ENCODE data around the gene MDM4.

Gene MDM4

GRCh38 chr1:204581759-204582158 is 65.6 kb downstream of the MDM4 start:
- no peak for FAIRE-seq

GRCh38 chr1:204583909-204584632 is 67.9 kb downstream of the MDM4 start:
- FAIRE-seq, result no peak

- FAIRE-seq, result no peak
Observed at GRCh38 chr1:204584699-204585372, 68.6 kb downstream of the MDM4 start.

- no peak for FAIRE-seq
Observed at GRCh38 chr1:204587621-204588020, 71.4 kb downstream of the MDM4 start.

- no peak for FAIRE-seq
Observed at GRCh38 chr1:204588826-204589225, 72.6 kb downstream of the MDM4 start.

- no peak for FAIRE-seq
Observed at GRCh38 chr1:204589409-204590038, 73.3 kb downstream of the MDM4 start.

GRCh38 chr1:204591473-204592090 is 75.4 kb downstream of the MDM4 start:
- no peak for FAIRE-seq

GRCh38 chr1:204592246-204592948 is 76.2 kb downstream of the MDM4 start:
- no peak for FAIRE-seq

GRCh38 chr1:204598319-204598969 is 82.2 kb downstream of the MDM4 start:
- FAIRE-seq, result no peak

- FAIRE-seq, result no peak
Observed at GRCh38 chr1:204599098-204599497, 82.9 kb downstream of the MDM4 start.

GRCh38 chr1:204599596-204599995 is 83.4 kb downstream of the MDM4 start:
- FAIRE-seq, result no peak

- no peak for FAIRE-seq
Observed at GRCh38 chr1:204600203-204600602, 84.0 kb downstream of the MDM4 start.

GRCh38 chr1:204600968-204601367 is 84.8 kb downstream of the MDM4 start:
- FAIRE-seq, result no peak

GRCh38 chr1:204602111-204602579 is 85.9 kb downstream of the MDM4 start:
- no peak for FAIRE-seq

GRCh38 chr1:204602871-204603542 is 86.8 kb downstream of the MDM4 start:
- FAIRE-seq, result no peak

GRCh38 chr1:204605791-204606190 is 89.6 kb downstream of the MDM4 start:
- FAIRE-seq, result no peak
